Cardiac fibroblast (primary cell): ENCODE measurements around the gene CHERP.

ENCODE experiments used
- DNase-seq, 2 donors: peaks; one replicate each; pipeline versions ENCODE4 v3.0.0 to v3.0.0-alpha.2; 2010; ENCODE audit warnings: low read depth in 2 of 2
- H3K4me3 ChIP-seq, 2 donors: replicated peaks in 1 of 2; 1 replicate in 1 of 2; 2 replicates in 1 of 2; pipeline ENCODE4 v1.5.1; 2011; ENCODE audit warnings: low read depth in 2 of 2, low read length in 2 of 2, mild to moderate bottlenecking in 2 of 2, moderate library complexity in 1 of 2
- CTCF ChIP-seq: IDR thresholded peaks from one replicate; pipeline ENCODE4 v1.5.1; 2011; ENCODE audit warnings: low read depth, mild to moderate bottlenecking, low read length, inconsistent platforms

CHERP gene

GRCh38 chr19:16531380-16531669 is 10.9 kb downstream of the CHERP start:
- DNase-seq, result no peak
- TF ChIP-seq CTCF, result no peak
- no peak overlapping the region for H3K4me3 ChIP-seq

- H3K4me3 ChIP-seq, result no peak overlapping the region
- no peak for DNase-seq
- TF ChIP-seq CTCF, result no peak
Observed at GRCh38 chr19:16530540-16531379, 11.5 kb downstream of the CHERP start.

GRCh38 chr19:16529466-16530144 is 12.6 kb downstream of the CHERP start:
- no peak for TF ChIP-seq CTCF
- DNase-seq, result no peak
- no peak overlapping the region for H3K4me3 ChIP-seq

- DNase-seq, result peak; percentile 16 to 32
- peak; percentile 51 for TF ChIP-seq CTCF
- no peak overlapping the region for H3K4me3 ChIP-seq
Observed at GRCh38 chr19:16527971-16528521, 14.2 kb downstream of the CHERP start.

GRCh38 chr19:16527334-16527935 is 14.8 kb downstream of the CHERP start:
- TF ChIP-seq CTCF, result no peak
- no peak for DNase-seq
- no peak overlapping the region for H3K4me3 ChIP-seq

- TF ChIP-seq CTCF, result no peak
- H3K4me3 ChIP-seq, result no peak overlapping the region
- DNase-seq, result no peak
Observed at GRCh38 chr19:16525751-16526481, 16.3 kb downstream of the CHERP start.
